ENCODE measurements around the gene TMEM223. TPM values are rescaled to one million over a fixed set of nuclear protein-coding genes. Genes with fewer than 3 reads are reported as not detected.

The TMEM223 gene
- total and polyA plus RNA-seq, 9 of the 15 experiments (the other 6 are each of a cell fraction or from before 2014, with no cell fraction given), result 5.9 to 34.5 (median 19.6) TPM

- H3K27me3 ChIP-seq (ENCODE audit: control insufficient read depth in 2 of 2, insufficient read depth in 2 of 2, low read length in 2 of 2), result no peaks in the 10 kb centered on the region
- 85% methylated on average over 4 of the region's 4 CpGs for WGBS (ENCODE audit: insufficient coverage, low coverage, missing lambda C conversion rate)
- no peak overlapping the region for H3K4me3 ChIP-seq
- no peak for DNase-seq (ENCODE audit: extremely low read depth in 1 of 4, low spot score in 3 of 4)
- no peak for FAIRE-seq
- H3K79me2 ChIP-seq (ENCODE audit: control insufficient read depth, insufficient read depth, low read length), result peaks cover 26% of the 10 kb centered on the region
- no peak for ATAC-seq
- TF ChIP-seq NKRF (IDR thresholded peaks at IDR 0.05; ENCODE audit: borderline replicate concordance) (no peak), SOX6 (IDR thresholded peaks at IDR 0.05) (no peak), ETS1 (conservative IDR thresholded peaks at IDR 0.05; ENCODE audit: control insufficient read depth, low read depth, low read length) (no peak), ZNF398 (CRISPR knock-in tag; IDR thresholded peaks at IDR 0.05) (no peak), CREB1 (IDR thresholded peaks at IDR 0.05) (no peak), CREB1 (CRISPR knock-in tag; IDR thresholded peaks at IDR 0.05) (no peak), ZKSCAN8 (CRISPR knock-in tag; IDR thresholded peaks at IDR 0.05) (no peak)
- TF ChIP-seq, protein P1, sequence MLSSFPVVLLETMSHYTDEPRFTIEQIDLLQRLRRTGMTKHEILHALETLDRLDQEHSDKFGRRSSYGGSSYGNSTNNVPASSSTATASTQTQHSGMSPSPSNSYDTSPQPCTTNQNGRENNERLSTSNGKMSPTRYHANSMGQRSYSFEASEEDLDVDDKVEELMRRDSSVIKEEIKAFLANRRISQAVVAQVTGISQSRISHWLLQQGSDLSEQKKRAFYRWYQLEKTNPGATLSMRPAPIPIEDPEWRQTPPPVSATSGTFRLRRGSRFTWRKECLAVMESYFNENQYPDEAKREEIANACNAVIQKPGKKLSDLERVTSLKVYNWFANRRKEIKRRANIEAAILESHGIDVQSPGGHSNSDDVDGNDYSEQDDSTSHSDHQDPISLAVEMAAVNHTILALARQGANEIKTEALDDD (IDR thresholded peaks at IDR 0.05), result no peak
- CTCF ChIA-PET (ENCODE audit: low intra/inter-chr PET ratio), result no interaction called here
- POLR2A ChIA-PET, result interaction anchor here (0.6 to 5.5 kb wide), 9 partner anchors 10 to 243 kb away, joined by 3 to 116 read pairs (median 4); partner anchors contain the start of genes TMEM179B, TMEM223, TUT1 and WDR74
- H3K36me3 ChIP-seq (ENCODE audit: control insufficient read depth, insufficient read depth, low read length), result peaks cover 75% of the 10 kb centered on the region
- H3K9ac ChIP-seq (ENCODE audit: insufficient read depth in 1 of 2, low read depth in 2 of 2, low read length in 2 of 2), result no peak overlapping the region
- H3K9me3 ChIP-seq (replicated peaks; ENCODE audit: control insufficient read depth, insufficient read depth, low read depth, low read length), result no peaks in the 10 kb centered on the region
- no TSS peak for BruUV-seq (replicated peaks)
- H3K4me2 ChIP-seq (ENCODE audit: insufficient read depth, low read length), result no peak overlapping the region
- no peak overlapping the region for H3K27ac ChIP-seq (ENCODE audit: extremely low read depth, low read depth, low read length)
- intact Hi-C loops (cut with micrococcal nuclease) (no loop called here), in situ Hi-C loops (cut with MboI) (no loop called here)
- H4K20me1 ChIP-seq (replicated peaks; ENCODE audit: control insufficient read depth, insufficient read depth, low read length), result peaks cover 9% of the 10 kb centered on the region; the same call in 1 of the 2 replicates
- peaks cover 3 to 10% of the 10 kb centered on the region in 2 experiments; a peak in 4 of 5 replicates for H3K4me1 ChIP-seq (replicated peaks in 1 of 2; ENCODE audit: control insufficient read depth in 2 of 2, insufficient read depth in 2 of 2, low read length in 2 of 2)
- H2AFZ ChIP-seq (ENCODE audit: low read depth, low read length), result no peak overlapping the region
- H3K9me1 ChIP-seq (ENCODE audit: control insufficient read depth, insufficient read depth, low read length), result no peaks in the 10 kb centered on the region
Observed at GRCh38 chr11:62801071-62801470, 9.3 kb upstream of the TMEM223 start.

Measured in K562 (cell line).